Measurements from ENCODE around the gene DISP1.

DNA sequence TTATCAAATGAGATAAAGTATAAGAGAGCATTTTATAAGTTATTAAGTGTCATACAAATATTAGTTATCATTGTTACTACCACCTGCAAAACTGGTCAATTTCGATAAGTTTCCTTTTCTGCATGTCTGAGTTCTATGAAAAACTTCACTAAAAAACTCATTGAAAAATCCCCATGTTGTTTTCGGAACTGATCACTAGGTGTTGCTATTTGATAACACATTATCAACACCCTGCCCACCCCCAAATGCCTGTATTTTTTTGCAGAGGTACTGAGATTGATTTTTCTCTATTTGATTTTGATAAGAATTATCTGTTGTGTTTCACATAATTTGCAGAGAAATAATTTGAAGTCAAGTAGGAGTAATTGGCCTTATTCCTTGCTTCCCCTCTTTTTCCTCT lies 22.1 kb upstream of the DISP1 start:
- TF ChIP-seq EZH2phosphoT487 (IDR thresholded peaks at IDR 0.05; ENCODE audit: insufficient read depth, low read depth) (no peak), EZH2 (IDR thresholded peaks at IDR 0.05; ENCODE audit: insufficient read depth, poor library complexity, severe bottlenecking) (no peak)

All from GM23248 (cell line).